Measurements from ENCODE around the gene B3GALT2.
"Not testable (repeated sequence)": the region's sequence is repeated elsewhere in the genome, so short reads cannot be mapped to it uniquely, and the experiment has no call there.

Gene B3GALT2, protein sequence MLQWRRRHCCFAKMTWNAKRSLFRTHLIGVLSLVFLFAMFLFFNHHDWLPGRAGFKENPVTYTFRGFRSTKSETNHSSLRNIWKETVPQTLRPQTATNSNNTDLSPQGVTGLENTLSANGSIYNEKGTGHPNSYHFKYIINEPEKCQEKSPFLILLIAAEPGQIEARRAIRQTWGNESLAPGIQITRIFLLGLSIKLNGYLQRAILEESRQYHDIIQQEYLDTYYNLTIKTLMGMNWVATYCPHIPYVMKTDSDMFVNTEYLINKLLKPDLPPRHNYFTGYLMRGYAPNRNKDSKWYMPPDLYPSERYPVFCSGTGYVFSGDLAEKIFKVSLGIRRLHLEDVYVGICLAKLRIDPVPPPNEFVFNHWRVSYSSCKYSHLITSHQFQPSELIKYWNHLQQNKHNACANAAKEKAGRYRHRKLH

DNA sequence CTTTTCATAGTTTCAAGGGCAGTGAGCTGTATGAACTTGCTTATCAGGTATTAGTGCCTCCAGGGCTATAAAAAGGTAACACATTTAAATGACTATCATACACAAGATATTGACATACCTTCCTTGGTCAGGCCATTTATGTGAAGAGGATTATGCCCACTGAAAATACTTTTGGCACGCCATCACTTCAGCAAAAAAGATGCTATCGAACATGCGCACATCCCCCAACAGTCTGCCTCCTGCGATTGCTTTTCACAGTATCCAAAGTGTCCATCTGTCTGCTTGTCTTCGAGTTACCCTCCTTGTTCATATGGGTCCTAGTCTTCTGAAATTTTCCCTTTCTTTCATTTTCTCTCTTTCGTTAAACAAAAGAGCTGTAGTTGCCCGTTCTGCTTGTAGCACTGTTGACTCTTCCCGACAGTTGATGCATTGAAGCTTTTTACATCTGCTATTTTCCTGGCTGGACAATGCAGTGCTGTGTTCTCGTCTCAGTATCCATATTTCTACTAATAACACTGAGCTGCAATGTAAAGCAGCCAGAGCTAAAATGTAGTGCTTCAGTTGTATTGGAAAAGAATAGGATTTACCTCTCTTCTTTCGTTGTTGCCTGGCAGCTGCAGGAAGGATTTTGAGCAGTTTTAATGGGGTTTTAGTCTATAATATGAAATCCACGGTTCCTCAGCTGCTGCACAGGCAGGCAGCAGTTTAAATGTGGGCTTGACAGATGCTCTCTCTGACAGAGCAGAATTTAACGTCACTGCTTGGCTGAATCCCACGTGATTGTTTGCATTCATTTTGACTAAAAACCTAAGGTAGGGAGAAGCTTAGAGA lies at the start of gene B3GALT2:
Gene B3GALT2, minus strand, starts transcription at position 713 of the 831 bp plus-strand sequence. CDS start 5,051 bp downstream, outside the sequence.
- no peak for DNase-seq (ENCODE audit: low read depth, low spot score)

GRCh38 chr1:193234530-193234929 lies 48.1 kb upstream of the B3GALT2 start:
- no peak for DNase-seq (ENCODE audit: low read depth, low spot score)

DNA sequence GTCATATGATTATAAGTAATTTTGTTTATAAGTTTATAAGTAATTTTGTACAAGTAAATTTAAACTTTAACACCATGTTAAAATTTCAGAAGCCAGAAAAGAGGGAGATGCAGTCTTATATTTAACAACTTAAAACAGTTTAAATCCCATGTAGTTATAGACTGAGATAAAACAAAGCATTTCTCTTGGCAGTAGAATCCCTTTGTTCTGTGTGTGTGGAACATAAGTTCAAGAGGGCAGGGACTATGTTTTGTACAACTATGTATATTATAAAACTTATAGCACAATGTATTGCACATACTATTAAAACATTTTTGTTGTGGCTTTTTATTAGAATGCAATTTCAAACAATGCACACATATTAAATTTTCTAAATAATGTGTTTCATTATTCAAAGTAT lies 44.7 kb upstream of the B3GALT2 start:
- not testable (repeated sequence) for DNase-seq (ENCODE audit: low read depth, low spot score)

DNA sequence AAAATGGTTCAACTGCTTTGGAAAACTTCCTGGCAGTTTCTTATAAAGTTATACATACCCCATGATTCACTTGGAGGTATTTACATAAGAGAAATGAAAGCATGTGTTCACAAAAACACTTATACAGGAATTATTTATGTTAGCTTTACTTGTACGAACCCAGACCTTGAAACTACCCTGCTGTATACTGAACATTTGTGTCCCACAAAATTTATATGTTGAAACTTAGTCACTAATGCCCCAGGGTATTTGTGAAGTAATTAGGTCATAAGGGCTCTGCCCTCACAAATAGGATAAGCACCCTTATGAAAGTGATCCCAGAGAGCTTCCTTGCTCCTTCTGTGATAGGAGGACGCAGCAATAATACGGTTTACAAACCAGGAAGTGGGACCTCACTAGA lies 42.7 kb upstream of the B3GALT2 start:
- DNase-seq (ENCODE audit: low read depth, low spot score) = no peak

GRCh38 chr1:193222056-193222615 lies 35.7 kb upstream of the B3GALT2 start:
- no peak for DNase-seq (ENCODE audit: low read depth, low spot score)

DNA sequence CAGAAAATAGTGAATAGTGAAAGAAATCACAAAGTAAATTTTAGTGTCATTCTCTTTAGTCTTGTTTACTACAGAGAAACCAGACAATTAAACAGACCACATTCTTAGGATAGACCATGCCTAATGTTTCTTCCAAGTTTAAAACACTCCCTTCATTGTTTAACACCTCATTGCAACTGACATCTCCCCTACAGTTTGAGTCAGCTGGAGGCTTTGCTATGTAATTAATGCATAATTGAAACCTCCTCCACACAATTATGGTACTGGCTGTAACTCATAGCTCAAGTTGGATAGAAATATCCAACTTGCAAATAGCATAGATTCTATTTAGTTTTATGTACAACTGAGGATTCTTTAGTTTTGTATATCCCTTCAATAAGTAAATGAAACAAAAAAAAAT lies 35.2 kb upstream of the B3GALT2 start:
- no peak for DNase-seq (ENCODE audit: low read depth, low spot score)

DNA sequence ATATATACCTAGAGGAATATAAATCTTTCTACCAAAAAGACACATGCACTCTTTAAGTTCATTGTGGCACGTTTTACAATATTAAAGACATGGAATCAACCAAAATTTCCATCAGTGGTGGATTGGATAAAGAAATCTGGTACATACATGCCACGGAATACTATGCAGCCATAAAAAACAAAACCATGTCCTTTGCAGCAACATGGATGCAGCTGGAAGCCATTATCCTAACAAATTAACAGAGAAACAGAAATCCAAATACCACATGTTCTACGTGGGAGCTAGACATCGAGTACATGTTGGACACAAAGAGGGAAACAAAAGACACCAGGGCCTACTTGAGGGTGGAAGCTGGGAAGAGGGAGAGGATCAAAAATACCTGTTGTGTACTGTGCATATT lies 33.0 kb upstream of the B3GALT2 start:
- no peak for DNase-seq (ENCODE audit: low read depth, low spot score)

DNA sequence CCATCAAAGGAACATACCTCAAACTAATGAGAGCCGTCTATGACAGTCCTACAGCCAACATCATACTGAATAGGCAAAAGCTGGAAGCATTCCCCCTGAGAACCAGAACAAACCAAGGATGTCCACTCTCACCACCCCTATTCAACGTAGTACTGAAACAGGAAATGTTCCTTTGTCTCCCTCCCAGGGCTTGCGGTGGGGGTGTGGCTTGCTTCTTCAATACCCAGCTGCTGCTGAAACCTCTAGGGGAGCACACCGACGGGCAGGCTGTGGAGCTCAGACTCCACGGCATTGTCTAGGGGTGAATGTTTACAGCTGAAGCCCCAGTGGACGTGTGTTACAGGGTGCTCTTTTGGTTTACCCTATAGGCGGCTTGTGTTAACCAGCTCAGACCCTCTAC lies 30.5 kb upstream of the B3GALT2 start:
- no peak for DNase-seq (ENCODE audit: low read depth, low spot score)

- DNase-seq (ENCODE audit: low read depth, low spot score) = no peak
These were observed 27.6 kb upstream of the B3GALT2 start for GRCh38 chr1:193213998-193214397.

GRCh38 chr1:193212637-193213036 lies 26.2 kb upstream of the B3GALT2 start:
- no peak for DNase-seq (ENCODE audit: low read depth, low spot score)

DNA sequence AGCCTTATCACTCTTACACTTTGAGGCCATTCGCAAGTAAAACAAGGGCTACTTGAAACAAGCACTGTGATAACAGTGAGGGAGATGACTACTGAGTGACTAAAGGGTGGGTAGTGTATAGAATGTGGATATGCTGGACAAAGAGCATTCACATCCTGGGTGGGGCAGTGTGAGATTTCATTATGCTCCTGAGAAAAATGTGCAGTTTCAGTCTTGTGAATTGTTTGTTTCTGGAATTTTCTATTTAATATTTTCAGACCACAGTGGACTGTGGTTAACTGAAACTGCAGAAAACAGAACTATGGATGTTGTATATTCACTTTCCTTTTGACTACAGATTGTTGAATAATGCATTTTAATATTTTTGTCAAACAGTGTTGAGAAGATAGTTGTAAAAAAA lies 25.1 kb upstream of the B3GALT2 start:
- no peak for DNase-seq (ENCODE audit: low read depth, low spot score)

- DNase-seq (ENCODE audit: low read depth, low spot score) = no peak
These were observed 24.6 kb upstream of the B3GALT2 start for GRCh38 chr1:193210996-193211395.

- DNase-seq (ENCODE audit: low read depth, low spot score) = no peak
These were observed 14.6 kb upstream of the B3GALT2 start for GRCh38 chr1:193201021-193201420.

- no peak for DNase-seq (ENCODE audit: low read depth, low spot score)
These were observed 13.5 kb upstream of the B3GALT2 start for GRCh38 chr1:193199940-193200339.

DNA sequence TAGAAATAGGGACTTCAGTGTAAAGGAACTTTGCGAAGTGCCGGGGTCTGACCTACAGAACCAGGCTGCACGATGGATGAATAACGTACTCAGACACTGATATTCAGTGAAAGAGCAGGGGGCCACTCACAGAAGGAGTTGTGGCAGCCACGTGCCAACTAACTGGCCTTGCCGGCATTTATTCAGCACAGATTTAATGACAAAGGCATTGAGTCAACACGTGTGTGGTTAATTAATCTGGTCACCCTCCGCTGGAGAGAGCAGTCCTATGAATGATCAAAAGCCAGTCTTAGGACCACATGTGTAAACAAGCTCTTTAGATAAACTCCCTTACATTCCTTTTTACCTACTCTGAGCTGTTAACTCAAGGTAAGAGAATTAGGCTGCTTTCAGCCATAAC lies 6.2 kb upstream of the B3GALT2 start:
- no peak for DNase-seq (ENCODE audit: low read depth, low spot score)

GRCh38 chr1:193190096-193190744 lies 3.8 kb upstream of the B3GALT2 start:
- DNase-seq (ENCODE audit: low read depth, low spot score) = no peak

DNA sequence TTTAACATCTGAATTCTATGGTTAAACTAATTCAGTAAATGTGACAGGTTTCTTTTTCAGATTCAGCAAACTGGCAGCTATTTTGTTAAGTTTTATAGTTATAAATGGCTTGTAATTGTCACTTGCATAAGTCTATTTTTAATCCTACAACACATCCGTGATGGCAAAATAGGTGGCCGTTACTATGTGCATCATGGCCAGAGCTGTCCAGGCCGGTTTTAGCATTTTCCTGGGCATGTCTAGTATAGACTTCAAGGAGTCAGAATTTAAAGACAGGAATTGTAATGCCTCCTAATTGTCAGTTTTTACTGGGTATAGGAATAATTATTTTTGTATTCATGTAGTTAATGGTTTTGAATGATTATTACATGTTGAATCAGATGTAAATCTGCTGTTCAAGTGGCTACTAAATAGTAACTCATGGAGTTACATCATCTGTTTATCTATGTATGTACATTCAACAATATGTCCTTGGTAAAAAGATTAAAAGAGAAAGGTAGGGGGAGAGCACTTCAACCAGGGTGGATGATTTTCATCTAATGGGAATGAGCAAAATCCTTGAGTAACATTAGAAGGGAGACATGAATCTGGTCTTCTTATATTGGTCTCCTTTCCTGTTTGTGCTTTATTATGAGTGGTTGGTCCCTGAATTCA lies 3.2 kb upstream of the B3GALT2 start:
- no peak for DNase-seq (ENCODE audit: low read depth, low spot score)

- DNase-seq (ENCODE audit: low read depth, low spot score) = not testable (repeated sequence)
These were observed 2.5 kb upstream of the B3GALT2 start for GRCh38 chr1:193188915-193189314.

DNA sequence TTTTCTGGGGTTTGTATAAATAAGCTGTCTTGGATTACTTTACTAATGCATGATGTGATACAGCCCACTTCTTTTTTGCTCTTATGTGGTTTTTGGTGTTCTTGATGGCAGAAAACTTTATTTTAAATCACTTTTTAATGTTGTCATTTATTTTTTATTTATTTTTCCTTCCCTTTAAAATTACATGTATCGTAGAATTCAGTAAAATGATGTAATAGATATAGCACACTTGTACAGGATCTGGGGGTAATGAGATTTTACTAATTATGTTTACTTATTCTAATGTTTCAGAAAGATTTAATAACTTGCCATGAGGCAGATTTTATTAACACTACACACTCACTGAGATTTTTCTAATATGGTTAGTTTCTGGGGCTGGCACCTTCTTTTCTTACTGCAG lies 701 bp upstream of the B3GALT2 start:
- DNase-seq (ENCODE audit: low read depth, low spot score) = no peak

DNA sequence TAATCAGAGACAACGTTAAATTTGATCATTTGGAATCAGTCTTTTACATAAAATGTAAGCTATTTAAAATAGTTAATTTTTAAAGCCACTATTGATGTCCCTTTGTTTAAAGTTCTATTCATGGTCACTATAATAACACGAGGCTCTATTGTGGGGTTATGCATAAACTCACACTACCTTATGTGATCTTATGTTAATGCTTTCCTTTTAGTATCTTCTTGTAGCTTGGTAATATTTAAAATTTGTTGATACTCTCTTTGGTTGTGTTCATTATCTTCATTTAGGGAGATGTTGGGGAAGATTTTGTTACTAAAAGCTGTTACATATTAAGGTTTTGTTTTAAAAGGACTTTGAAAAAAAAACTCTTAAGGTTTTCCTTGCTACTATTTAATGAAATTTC lies 1.2 kb downstream of the B3GALT2 start:
- DNase-seq (ENCODE audit: low read depth, low spot score) = no peak

DNA sequence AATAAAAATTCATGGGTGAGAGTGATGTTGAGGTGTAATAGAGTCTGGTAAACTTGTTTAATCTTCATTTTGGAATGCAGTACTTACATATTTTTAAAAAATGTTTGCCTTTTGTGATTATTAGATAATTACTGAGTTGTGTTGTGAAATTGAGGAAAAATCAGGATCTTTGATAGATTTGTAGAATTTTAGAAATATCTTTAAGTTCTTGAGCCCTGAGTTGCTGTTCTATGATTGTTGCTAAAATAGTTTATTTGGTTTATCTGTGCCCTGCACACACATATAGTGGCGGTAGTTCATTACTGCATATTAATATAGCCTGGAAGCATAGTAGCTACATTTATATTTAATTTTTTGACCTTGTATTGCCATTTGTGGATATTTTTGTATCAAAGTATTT lies 1.6 kb downstream of the B3GALT2 start:
- no peak for DNase-seq (ENCODE audit: low read depth, low spot score)
